HFF-Myc (cell line): ENCODE measurements around the gene MMS19.

Experiments
- DNase-seq: peaks from one replicate; pipeline ENCODE4 v3.0.0-alpha.2; 2011; ENCODE audit warnings: low read depth; ENCODE audit errors: extremely low read depth
- H3K4me3 ChIP-seq: replicated peaks from 2 replicates; pipeline ENCODE4 v1.5.1; 2011; ENCODE audit warnings: low read depth, mild to moderate bottlenecking, control low read depth, low read length
- CTCF ChIP-seq: IDR thresholded peaks from 2 replicates; pipeline ENCODE4 v1.5.1; 2012; ENCODE audit warnings: mild to moderate bottlenecking, low read depth, low read length, control low read depth; ENCODE audit errors: missing control alignments

Gene MMS19

GRCh38 chr10:97464226-97464625, 34.0 kb downstream of the MMS19 start:
- TF ChIP-seq CTCF = no peak
- DNase-seq = no peak

GRCh38 chr10:97463363-97464132, 34.7 kb downstream of the MMS19 start:
- H3K4me3 ChIP-seq = no peak overlapping the region
- peak; percentile 81 for DNase-seq
- peak; percentile 82 for TF ChIP-seq CTCF

More at GRCh38 chr10:97464226-97464625, 34.0 kb downstream of the MMS19 start:
- H3K4me3 ChIP-seq = no peak overlapping the region

- TF ChIP-seq CTCF = no peak
- H3K4me3 ChIP-seq = no peak overlapping the region
- DNase-seq = no peak
Observed at GRCh38 chr10:97462309-97462708, 35.9 kb downstream of the MMS19 start.

- no peak for DNase-seq
- no peak for TF ChIP-seq CTCF
- no peak overlapping the region for H3K4me3 ChIP-seq
Observed at GRCh38 chr10:97459933-97460332, 38.3 kb downstream of the MMS19 start.

- H3K4me3 ChIP-seq = no peak overlapping the region
- DNase-seq = no peak
- TF ChIP-seq CTCF = no peak
Observed at GRCh38 chr10:97459111-97459510, 39.1 kb downstream of the MMS19 start.

- H3K4me3 ChIP-seq = no peak overlapping the region
- no peak for TF ChIP-seq CTCF
- DNase-seq = no peak
Observed at GRCh38 chr10:97456686-97457065, 41.5 kb downstream of the MMS19 start.
